Heart left ventricle (tissue), 13 donors: Measurements from ENCODE around the gene NETO2.

Experiments used
- POLR2A ChIP-seq, 2 donors: fragments of 450-650 bp; IDR thresholded peaks; one replicate each; pipeline ENCODE4 v1.6.1; 2017; ENCODE audit warnings: antibody characterized with exemption in 2 of 2, mild to moderate bottlenecking in 2 of 2, moderate library complexity in 2 of 2
- TF ChIP-seq, protein P1 (sequence below), 12 donors: fragments of 200-600 bp; sonication (generic) in 4 of 12; IDR thresholded peaks; one replicate each; pipeline versions ENCODE4 v1.5.0 to v1.8.0; 2018 to 2022; ENCODE audit warnings: antibody characterized with exemption in 12 of 12, mild to moderate bottlenecking in 5 of 12
- donor health status: ischemic (EF 13 %, LVEDD 7.1; RV severe dilation, severe dysfunction).
- donor health status: DM: no; HTN: yes; CAD: no.
- donor health status: DM: no; HTN: no; CAD: no.
- donor health status: ischemic (EF 25% LVEDD 6.9; RV normal size, moderate dysfunction).
- donor health status: ischemic (EF 25% LVEDD 5.7; RV mildly dilated, moderate dysfunction).
- donor health status: ischemic (EF 35%, LVEDD 5.7; RV mildly dilated, moderate dysfunction).
- donor health status: nonischemic (EF 11% LVEDD 7.7; RV severe dilation, severe dysfunction).
- donor health status: DM: yes; HTN: yes; CAD: no.
- donor health status: PGD.
- donor health status: ischemic (EF 29% LVEDD 5.4; RV normal size, mild dysfunction).
- donor health status: nonischemic (EF 23%, LVEDD 6.1; RV moderate dilation, normal function).

DNA sequence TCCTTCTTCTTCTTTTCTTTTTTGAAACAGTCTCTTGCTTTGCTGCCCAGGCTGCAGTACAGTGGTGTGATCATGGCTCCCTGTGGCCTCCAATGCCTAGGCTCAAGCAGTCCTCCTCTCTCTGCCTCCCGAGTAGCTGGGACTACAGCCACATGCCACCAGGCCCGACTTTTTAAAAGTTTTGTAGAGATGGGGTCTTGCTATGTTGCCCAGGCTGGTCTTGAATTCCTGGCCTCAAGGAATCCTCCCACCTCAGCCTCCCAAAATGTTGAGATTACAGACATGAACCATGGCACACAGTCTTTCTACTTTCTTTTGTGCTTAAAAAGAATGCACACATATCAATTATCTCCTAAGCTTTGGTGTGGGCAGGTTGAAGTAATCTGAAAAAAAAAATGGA is 109.3 kb downstream of the NETO2 start:
- TF ChIP-seq, protein P1, sequence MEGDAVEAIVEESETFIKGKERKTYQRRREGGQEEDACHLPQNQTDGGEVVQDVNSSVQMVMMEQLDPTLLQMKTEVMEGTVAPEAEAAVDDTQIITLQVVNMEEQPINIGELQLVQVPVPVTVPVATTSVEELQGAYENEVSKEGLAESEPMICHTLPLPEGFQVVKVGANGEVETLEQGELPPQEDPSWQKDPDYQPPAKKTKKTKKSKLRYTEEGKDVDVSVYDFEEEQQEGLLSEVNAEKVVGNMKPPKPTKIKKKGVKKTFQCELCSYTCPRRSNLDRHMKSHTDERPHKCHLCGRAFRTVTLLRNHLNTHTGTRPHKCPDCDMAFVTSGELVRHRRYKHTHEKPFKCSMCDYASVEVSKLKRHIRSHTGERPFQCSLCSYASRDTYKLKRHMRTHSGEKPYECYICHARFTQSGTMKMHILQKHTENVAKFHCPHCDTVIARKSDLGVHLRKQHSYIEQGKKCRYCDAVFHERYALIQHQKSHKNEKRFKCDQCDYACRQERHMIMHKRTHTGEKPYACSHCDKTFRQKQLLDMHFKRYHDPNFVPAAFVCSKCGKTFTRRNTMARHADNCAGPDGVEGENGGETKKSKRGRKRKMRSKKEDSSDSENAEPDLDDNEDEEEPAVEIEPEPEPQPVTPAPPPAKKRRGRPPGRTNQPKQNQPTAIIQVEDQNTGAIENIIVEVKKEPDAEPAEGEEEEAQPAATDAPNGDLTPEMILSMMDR (IDR thresholded peaks at IDR 0.05) = no peak
- TF ChIP-seq POLR2A (IDR thresholded peaks at IDR 0.05) = no peak
